HCT116 (cell line): ENCODE measurements around the gene TMEM86B. TPM values are rescaled to one million over a fixed set of nuclear protein-coding genes. Genes with fewer than 3 reads are reported as not detected.
A peak's percentile ranks its signal among the peaks of the same experiment; 100 is the strongest.

Source experiments
- ATAC-seq: fragments of 200-7000 bp; cut with Tn5 transposase; 2 replicates; pipeline ENCODE4 v1.9.1; 2020; ENCODE audit warnings: mild to moderate bottlenecking, moderate library complexity
- BruUV-seq: library from RNA; stranded (reverse); fragments of 400-500 nt; replicated peaks from 2 replicates; lab custom pipeline; 2021; lab: Mats Ljungman, UMichigan
- CTCF ChIA-PET: fragments of 300-600 bp; sonication (Branson Sonifier 250); formaldehyde crosslinking; loops from one replicate; lab custom pipeline; 2021; ENCODE audit warnings: antibody characterized with exemption; lab: Charles Lee
- POLR2A ChIA-PET: fragments of 300-600, 350-600 bp; sonication (Branson Sonifier 250); formaldehyde crosslinking; loops from one replicate; lab custom pipeline; 2021; ENCODE audit warnings: antibody characterized with exemption; lab: Charles Lee
- RAD21 ChIA-PET, 2 experiments: fragments of 300-600 bp; sonication (Branson Sonifier 250); formaldehyde crosslinking; loops; one replicate each; lab custom pipeline; 2023; ENCODE audit warnings: low total read pairs in 2 of 2; ENCODE audit not compliant: uncharacterized antibody in 2 of 2, unreplicated experiment in 2 of 2, low non-redundant PET in 1 of 2; lab: Charles Lee
- DNase-seq: peaks from one replicate; pipeline ENCODE4 v3.0.0-alpha.2; 2010; ENCODE audit warnings: low read depth, low spot score
- H2AFZ ChIP-seq: fragments of 200-600 bp; shearing (Covaris generic), sonication (generic); 2 replicates; pipeline ENCODE4 v1.6.1; 2017; ENCODE audit warnings: low read depth, mixed run types, mixed read lengths, antibody characterized with exemption, low read length; ENCODE audit not compliant: poor library complexity, severe bottlenecking
- H3K27ac ChIP-seq: 2 replicates; pipeline ENCODE4 v1.5.1; 2012; ENCODE audit warnings: low read depth, low read length
- H3K27me3 ChIP-seq: fragments of 200-600 bp; sonication (generic); 2 replicates; pipeline ENCODE4 v1.6.1; 2016; ENCODE audit warnings: mixed run types, low read length, mixed read lengths; ENCODE audit not compliant: insufficient read depth
- H3K36me3 ChIP-seq, 2 experiments: fragments of 200-500 bp in 1 of 2; fragments of 200-600 bp in 1 of 2; sonication (Bioruptor generic) in 1 of 2; sonication (generic) in 1 of 2; 2 replicates each; pipeline versions ENCODE4 v1.5.1 to v1.6.1; 2014 to 2016; ENCODE audit warnings: low read length in 2 of 2, inconsistent platforms in 1 of 2, mixed read lengths in 1 of 2, mixed run types in 1 of 2; ENCODE audit not compliant: insufficient read depth in 2 of 2, control insufficient read depth in 1 of 2
- H3K4me1 ChIP-seq, 2 experiments: fragments of 200-600 bp in 1 of 2; sonication (generic) in 1 of 2; 2 replicates each; pipeline versions ENCODE4 v1.5.1 to v1.6.1; 2012 to 2017; ENCODE audit warnings: low read length in 2 of 2, inconsistent platforms in 1 of 2, mild to moderate bottlenecking in 1 of 2, mixed read lengths in 1 of 2, mixed run types in 1 of 2, moderate library complexity in 1 of 2; ENCODE audit not compliant: insufficient read depth in 2 of 2, control insufficient read depth in 1 of 2
- H3K4me2 ChIP-seq: fragments of 200-600 bp; sonication (generic); 2 replicates; pipeline ENCODE4 v1.6.1; 2017; ENCODE audit warnings: mixed run types, low read length, mixed read lengths
- H3K4me3 ChIP-seq, 2 experiments: fragments of 200-600 bp in 1 of 2; sonication (generic) in 1 of 2; replicated peaks in 1 of 2; 2 replicates each; pipeline ENCODE4 v1.5.1; 2011 to 2016; ENCODE audit warnings: low read length in 2 of 2, control low read depth in 1 of 2, low read depth in 1 of 2, mild to moderate bottlenecking in 1 of 2, mixed read lengths in 1 of 2, mixed run types in 1 of 2
- H3K79me2 ChIP-seq: fragments of 200-600 bp; sonication (generic); 2 replicates; pipeline ENCODE4 v1.6.1; 2017; ENCODE audit warnings: mild to moderate bottlenecking, mixed run types, low read length, moderate library complexity, mixed read lengths; ENCODE audit not compliant: insufficient read depth
- H3K9ac ChIP-seq: fragments of 200-600 bp; sonication (generic); 2 replicates; pipeline ENCODE4 v1.6.1; 2016; ENCODE audit warnings: low read length, mixed read lengths
- H3K9me2 ChIP-seq: fragments of 200-600 bp; sonication (generic), shearing (Covaris generic); 2 replicates; pipeline ENCODE4 v1.6.1; 2017; ENCODE audit warnings: mixed run types, mild to moderate bottlenecking, moderate library complexity; ENCODE audit not compliant: insufficient read depth
- H3K9me3 ChIP-seq, 2 experiments: fragments of 200-500 bp in 1 of 2; fragments of 200-600 bp in 1 of 2; sonication (Bioruptor generic) in 1 of 2; sonication (generic) in 1 of 2; 2 replicates each; pipeline ENCODE4 v1.6.1; 2014 to 2017; ENCODE audit warnings: low read length in 2 of 2, mixed read lengths in 2 of 2, inconsistent platforms in 1 of 2, low read depth in 1 of 2, mild to moderate bottlenecking in 1 of 2, mixed run types in 1 of 2, moderate library complexity in 1 of 2; ENCODE audit not compliant: control insufficient read depth in 1 of 2, insufficient read depth in 1 of 2
- H4K20me1 ChIP-seq: fragments of 200-600 bp; sonication (generic), shearing (Covaris generic); 2 replicates; pipeline ENCODE4 v1.6.1; 2017; ENCODE audit warnings: mixed run types, mild to moderate bottlenecking, moderate library complexity; ENCODE audit not compliant: insufficient read depth
- CBX3 ChIP-seq: IDR thresholded peaks from 2 replicates; pipeline ENCODE4 v1.6.1; 2012; ENCODE audit warnings: low read depth
- ELF1 ChIP-seq: IDR thresholded peaks from 2 replicates; pipeline ENCODE4 v1.6.1; 2012; ENCODE audit warnings: low read depth, borderline replicate concordance
- EZH2phosphoT487 ChIP-seq: fragments of 200-600 bp; IDR thresholded peaks from 2 replicates; pipeline ENCODE4 v1.6.1; 2018; ENCODE audit warnings: antibody characterized with exemption, borderline replicate concordance
- JUND ChIP-seq: IDR thresholded peaks from 2 replicates; pipeline ENCODE4 v1.6.1; 2012
- POLR2A ChIP-seq: IDR thresholded peaks from 2 replicates; pipeline ENCODE4 v1.7.0; 2011; ENCODE audit warnings: borderline replicate concordance; ENCODE audit not compliant: insufficient read depth, insufficient read length; ENCODE audit errors: extremely low read depth
- POLR2AphosphoS5 ChIP-seq: IDR thresholded peaks from 2 replicates; pipeline ENCODE4 v1.6.1; 2011; ENCODE audit warnings: mild to moderate bottlenecking, low read depth, low read length, moderate library complexity
- SP1 ChIP-seq: IDR thresholded peaks from 2 replicates; pipeline ENCODE4 v1.6.1; 2012; ENCODE audit warnings: low read depth
- SRF ChIP-seq: IDR thresholded peaks from 2 replicates; pipeline ENCODE4 v1.6.1; 2012; ENCODE audit warnings: low read depth
- YY1 ChIP-seq: IDR thresholded peaks from 2 replicates; pipeline ENCODE4 v1.6.1; 2011; ENCODE audit warnings: low read length, low read depth, moderate library complexity, mild to moderate bottlenecking; ENCODE audit not compliant: insufficient replicate concordance; ENCODE audit errors: extremely low read depth
- ZFX ChIP-seq: fragments of 450-650 bp; IDR thresholded peaks from 2 replicates; pipeline ENCODE4 v1.6.1; 2017
- ZNF274 ChIP-seq: fragments of 200-500 bp; sonication (Bioruptor generic); IDR thresholded peaks from 2 replicates; pipeline ENCODE4 v1.6.1; 2014; ENCODE audit warnings: mild to moderate bottlenecking, low read depth, low read length, inconsistent platforms
- intact Hi-C: fragments of 100-400 bp; cut with micrococcal nuclease; formaldehyde crosslinking; loops from 2 replicates; pipeline ENCODE4 v1.10.0; 2022
- total RNA-seq: library from RNA; stranded (reverse); gene quantifications from one replicate; pipeline ENCODE4 v1.2.1, GENCODE V29; 2021; ENCODE audit not compliant: unreplicated experiment
- TF ChIP-seq, protein P1 (sequence below): IDR thresholded peaks from 2 replicates; pipeline ENCODE4 v1.6.1; 2012; ENCODE audit warnings: low read depth
- TF ChIP-seq, protein P2 (sequence below), 3 experiments: fragments of 200-600 bp in 1 of 3; sonication (generic) in 1 of 3; IDR thresholded peaks in 2 of 3; conservative IDR thresholded peaks in 1 of 3; 2 replicates each; pipeline ENCODE4 v1.5.1; 2012 to 2017; ENCODE audit warnings: low read depth in 2 of 3, low read length in 2 of 3, antibody characterized with exemption in 1 of 3, borderline replicate concordance in 1 of 3, control low read depth in 1 of 3, mild to moderate bottlenecking in 1 of 3, mixed read lengths in 1 of 3, mixed run types in 1 of 3, moderate library complexity in 1 of 3; ENCODE audit not compliant: insufficient read depth in 1 of 3

Gene TMEM86B
- total RNA-seq, 1 experiment from 2014 or later = 10.6 TPM

DNA sequence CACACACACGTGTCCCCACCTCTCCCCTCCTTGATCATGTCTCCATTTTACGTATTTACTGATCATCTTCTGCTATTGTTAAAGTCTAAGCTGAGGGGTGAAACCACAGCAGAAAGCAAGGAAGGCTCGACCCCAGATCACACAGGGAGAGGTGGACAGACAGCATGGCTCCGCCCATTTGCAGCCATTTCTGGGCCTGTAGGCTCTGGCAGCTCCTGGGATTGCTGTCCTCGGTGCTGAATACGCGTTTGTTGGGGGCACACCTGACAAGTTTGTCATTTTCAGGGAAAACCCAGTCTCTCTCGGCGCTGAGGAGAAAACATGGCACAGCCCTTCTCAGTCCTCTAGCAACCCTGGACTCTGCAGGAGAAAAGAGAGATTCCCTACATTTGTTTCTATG lies 8.0 kb downstream of the TMEM86B start (continued):
- TF ChIP-seq, protein P1, sequence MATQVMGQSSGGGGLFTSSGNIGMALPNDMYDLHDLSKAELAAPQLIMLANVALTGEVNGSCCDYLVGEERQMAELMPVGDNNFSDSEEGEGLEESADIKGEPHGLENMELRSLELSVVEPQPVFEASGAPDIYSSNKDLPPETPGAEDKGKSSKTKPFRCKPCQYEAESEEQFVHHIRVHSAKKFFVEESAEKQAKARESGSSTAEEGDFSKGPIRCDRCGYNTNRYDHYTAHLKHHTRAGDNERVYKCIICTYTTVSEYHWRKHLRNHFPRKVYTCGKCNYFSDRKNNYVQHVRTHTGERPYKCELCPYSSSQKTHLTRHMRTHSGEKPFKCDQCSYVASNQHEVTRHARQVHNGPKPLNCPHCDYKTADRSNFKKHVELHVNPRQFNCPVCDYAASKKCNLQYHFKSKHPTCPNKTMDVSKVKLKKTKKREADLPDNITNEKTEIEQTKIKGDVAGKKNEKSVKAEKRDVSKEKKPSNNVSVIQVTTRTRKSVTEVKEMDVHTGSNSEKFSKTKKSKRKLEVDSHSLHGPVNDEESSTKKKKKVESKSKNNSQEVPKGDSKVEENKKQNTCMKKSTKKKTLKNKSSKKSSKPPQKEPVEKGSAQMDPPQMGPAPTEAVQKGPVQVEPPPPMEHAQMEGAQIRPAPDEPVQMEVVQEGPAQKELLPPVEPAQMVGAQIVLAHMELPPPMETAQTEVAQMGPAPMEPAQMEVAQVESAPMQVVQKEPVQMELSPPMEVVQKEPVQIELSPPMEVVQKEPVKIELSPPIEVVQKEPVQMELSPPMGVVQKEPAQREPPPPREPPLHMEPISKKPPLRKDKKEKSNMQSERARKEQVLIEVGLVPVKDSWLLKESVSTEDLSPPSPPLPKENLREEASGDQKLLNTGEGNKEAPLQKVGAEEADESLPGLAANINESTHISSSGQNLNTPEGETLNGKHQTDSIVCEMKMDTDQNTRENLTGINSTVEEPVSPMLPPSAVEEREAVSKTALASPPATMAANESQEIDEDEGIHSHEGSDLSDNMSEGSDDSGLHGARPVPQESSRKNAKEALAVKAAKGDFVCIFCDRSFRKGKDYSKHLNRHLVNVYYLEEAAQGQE = peak; percentile 65

DNA sequence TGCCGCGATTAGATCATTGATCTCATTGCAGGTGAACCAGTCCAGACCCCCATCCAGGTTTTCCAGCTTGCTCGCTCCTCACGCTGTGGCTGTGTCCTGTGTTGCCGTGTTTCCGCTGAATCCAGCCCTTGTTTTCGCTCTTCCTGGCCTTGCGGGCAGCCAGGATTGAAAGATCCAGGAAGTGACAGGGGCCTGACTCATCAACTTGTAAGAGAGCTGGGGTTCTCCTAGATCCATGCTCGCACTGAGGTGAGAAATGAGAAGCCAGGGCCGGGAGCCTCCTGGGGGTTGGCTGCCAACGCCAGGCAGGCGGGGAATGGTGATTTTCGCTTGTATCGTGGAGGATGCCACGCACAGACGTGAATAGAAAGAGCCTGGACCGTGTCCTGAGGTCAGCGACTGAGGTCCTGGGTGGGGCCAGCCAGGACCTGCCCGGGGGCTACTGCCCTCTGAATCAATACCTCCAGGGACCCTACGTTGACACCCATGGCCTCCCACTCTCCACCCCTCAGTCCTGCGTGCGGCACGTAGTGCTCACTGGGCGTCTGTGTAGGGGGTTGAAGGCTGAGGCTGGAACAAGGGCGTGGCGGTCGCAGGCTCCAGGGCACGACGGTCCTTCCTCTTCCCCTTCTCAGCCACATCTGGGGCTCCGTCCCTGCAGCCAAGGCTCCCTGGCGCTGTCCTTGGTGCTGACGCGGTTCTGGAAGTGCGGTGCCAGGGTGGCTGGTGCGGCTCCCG lies 11.9 kb downstream of the TMEM86B start:
- Histone ChIP-seq H3K27me3 (no peaks in the 10 kb centered on the region), H3K9ac (peak overlapping the region; percentile 67), H3K36me3 (no peaks in the 10 kb centered on the region), H3K9me2 (no peaks in the 10 kb centered on the region), H3K4me2 (peak overlapping the region; percentile 91), H3K27ac (peak overlapping the region; percentile 87), H3K79me2 (no peaks in the 10 kb centered on the region), H2AFZ (no peak overlapping the region), H3K9me3 (no peaks in the 10 kb centered on the region; a peak in 1 of 4 replicates), H3K4me1 (peaks cover 11 to 39% of the 10 kb centered on the region in 2 experiments), H3K4me3 (peak overlapping the region; percentile 56 to 67), H4K20me1 (no peaks in the 10 kb centered on the region)
- ATAC-seq = peak; percentile 83
- DNase-seq = peak; percentile 100
- ChIA-PET POLR2A (interaction anchor here (0.6 to 2.5 kb wide), 6 partner anchors 10 to 191 kb away, joined by 3 to 45 read pairs (median 7); partner anchors contain the start of genes PPP6R1, SYT5, TMEM238 and UBE2S), CTCF (interaction anchor here (0.6 to 1.7 kb wide), 5 partner anchors 37 to 75 kb away, joined by 3 to 5 read pairs (median 3); partner anchors contain the start of genes DNAAF3 and PPP6R1), RAD21 (interaction anchor here (0.6 to 1.4 kb wide), 3 partner anchors 43 to 51 kb away, joined by 3 to 8 read pairs (median 3); partner anchors contain the start of gene PPP6R1 (in 1 of the 2))
- intact Hi-C loops = loop anchor here (1.0 to 10.0 kb wide), 3 partner anchors 38 to 228 kb away; partner anchors contain the start of genes PPP6R1 and SHISA7
- BruUV-seq = TSS peak; percentile 77
- TF ChIP-seq POLR2AphosphoS5 (peak; percentile 67), SRF (peak; percentile 85), CBX3 (peak; percentile 99), SP1 (peak; percentile 100), JUND (peak; percentile 100), EZH2phosphoT487 (no peak), ZNF274 (no peak), ELF1 (no peak; the same call in 1 of the 2 replicates), ZFX (no peak), YY1 (peak; percentile 89), POLR2A (peak; percentile 23)
- TF ChIP-seq, protein P2, sequence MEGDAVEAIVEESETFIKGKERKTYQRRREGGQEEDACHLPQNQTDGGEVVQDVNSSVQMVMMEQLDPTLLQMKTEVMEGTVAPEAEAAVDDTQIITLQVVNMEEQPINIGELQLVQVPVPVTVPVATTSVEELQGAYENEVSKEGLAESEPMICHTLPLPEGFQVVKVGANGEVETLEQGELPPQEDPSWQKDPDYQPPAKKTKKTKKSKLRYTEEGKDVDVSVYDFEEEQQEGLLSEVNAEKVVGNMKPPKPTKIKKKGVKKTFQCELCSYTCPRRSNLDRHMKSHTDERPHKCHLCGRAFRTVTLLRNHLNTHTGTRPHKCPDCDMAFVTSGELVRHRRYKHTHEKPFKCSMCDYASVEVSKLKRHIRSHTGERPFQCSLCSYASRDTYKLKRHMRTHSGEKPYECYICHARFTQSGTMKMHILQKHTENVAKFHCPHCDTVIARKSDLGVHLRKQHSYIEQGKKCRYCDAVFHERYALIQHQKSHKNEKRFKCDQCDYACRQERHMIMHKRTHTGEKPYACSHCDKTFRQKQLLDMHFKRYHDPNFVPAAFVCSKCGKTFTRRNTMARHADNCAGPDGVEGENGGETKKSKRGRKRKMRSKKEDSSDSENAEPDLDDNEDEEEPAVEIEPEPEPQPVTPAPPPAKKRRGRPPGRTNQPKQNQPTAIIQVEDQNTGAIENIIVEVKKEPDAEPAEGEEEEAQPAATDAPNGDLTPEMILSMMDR (IDR thresholded peaks at IDR 0.05 in 2 of 3, conservative IDR thresholded peaks at IDR 0.05 in 1 of 3; ENCODE audit: borderline replicate concordance in 1 of 3, insufficient read depth in 1 of 3, low read depth in 2 of 3, low read length in 2 of 3) = no peak
- TF ChIP-seq, protein P1 = no peak; the same call in none of the 2 replicates
